ENCODE data around the gene SMTNL1.
A peak's percentile ranks its signal among the peaks of the same experiment; 100 is the strongest.
"Not testable (repeated sequence)": the region's sequence is repeated elsewhere in the genome, so short reads cannot be mapped to it uniquely, and the experiment has no call there.

Gene SMTNL1

DNA sequence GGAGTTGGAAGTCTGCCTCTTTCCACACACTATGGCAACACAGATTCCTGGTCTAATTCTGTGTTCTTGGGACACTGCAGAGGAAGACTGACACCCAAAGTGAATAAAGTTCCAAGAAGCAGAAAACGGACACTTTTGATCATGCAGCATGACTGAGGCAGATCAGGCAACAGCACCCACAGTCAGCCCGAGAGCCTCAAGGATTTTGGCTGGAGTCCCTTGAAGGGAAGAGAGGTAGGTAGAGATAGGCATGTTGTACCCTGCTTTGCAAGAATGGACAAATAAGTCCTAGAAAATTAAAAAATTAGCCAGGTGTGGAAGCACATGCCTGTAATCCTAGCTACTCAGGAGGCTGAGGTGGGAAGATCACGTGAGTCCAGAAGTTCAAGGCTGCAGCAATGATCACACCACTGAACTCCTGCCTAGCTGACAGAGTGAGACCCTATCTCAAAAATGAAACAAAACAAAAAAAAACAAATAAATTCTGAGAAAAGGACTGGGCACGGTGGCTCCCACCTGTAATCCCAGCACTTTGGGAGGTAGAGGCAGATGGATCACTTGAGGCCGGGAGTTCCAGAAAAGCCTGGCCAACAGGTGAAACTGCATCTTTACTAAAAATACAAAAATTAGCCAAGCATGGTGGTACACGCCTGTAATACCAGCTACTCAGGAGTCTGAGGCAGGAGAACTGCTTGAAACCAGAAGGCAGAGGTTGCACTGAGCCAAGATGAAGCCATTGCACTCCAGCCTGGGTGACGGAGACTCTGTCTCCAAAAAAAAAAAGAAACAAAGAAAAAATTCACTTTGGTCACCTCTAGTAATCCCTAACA lies 28.8 kb upstream of the SMTNL1 start:
- FAIRE-seq: no peak

DNA sequence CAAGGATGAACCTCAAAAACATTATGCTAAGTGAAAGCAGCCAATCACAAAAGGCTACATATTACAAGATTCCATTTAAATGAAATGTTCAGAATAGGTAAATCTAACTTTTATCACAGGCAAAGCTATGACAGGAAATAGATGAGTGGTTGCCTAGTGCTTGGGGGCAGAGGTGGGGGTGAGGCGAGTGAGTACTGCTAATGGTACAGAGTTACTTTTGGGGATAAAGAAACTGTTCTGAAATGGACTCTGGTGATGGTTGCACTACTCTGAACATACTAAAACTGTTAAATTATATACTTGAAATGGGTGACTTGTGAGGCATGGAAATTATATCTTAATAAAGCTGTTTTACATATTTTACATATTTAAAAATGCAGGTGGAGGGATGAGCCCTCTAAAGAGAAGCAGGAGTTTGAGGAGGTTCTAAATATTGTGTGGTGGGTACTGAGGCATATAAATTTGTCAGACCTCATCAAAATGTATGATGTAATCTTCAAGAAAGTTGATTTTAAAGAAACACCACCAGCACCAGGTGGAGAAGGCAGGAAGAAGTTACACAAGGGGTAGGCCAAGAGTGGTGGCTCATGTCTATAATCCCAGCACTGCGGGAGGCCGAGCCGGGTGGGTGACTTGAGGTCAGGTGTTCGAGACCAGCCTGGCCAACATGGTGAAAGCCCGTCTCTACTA lies 25.5 kb upstream of the SMTNL1 start:
- FAIRE-seq: no peak

DNA sequence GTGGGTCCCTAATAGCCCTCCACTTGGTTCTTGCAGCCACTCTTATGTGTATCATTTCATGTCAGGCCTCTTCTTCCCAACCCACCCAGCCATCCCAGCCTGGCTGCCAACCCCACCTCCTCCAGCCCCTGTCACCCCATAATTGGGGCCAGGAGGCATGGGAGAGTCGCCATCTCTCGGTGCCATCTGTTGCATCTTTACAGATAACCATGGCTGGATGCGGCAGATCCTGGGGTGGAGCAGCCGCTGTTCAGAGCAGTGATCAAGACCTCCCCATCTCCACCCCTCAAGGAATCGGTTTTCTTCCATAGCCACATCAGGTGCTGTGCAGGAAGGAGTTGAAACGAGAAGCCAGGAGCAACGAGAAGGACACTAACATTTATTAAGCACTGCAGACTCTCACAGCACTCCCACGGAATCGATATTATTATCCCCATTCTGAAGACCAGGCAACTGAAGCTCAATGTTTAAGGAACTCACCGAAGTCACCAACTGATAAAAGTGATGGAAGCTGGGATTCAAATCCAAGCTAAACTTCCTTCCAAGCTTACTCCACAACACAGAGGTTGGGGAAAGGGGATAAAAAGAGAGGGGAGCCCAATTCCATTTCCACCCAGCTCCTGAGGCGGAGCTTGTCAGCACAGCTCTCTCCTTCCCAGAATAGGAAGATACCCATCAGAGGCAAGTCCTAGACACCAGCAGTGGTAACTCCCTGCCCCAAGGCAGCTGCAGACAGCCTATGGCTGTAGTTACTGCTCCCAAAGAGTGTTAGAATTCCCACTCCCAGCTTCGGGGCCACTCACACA lies 24.5 kb upstream of the SMTNL1 start:
- no peak for FAIRE-seq

DNA sequence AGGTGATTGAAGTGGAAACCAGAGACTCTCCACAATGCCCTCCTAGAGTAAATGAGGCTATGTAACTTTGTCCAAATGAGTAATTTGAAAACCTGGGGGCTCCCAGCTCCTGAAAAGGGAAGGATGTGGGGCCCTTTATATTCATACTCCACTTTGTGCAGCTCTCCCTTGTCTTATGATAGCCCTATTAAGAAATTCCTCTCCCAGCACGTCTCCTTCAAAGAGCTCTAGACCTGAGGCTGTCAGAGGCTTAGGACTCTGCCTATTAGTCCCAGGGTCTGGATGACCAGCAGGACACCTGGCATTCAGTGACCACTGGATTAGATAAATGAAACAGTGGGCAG lies 24.0 kb upstream of the SMTNL1 start:
- FAIRE-seq: no peak

DNA sequence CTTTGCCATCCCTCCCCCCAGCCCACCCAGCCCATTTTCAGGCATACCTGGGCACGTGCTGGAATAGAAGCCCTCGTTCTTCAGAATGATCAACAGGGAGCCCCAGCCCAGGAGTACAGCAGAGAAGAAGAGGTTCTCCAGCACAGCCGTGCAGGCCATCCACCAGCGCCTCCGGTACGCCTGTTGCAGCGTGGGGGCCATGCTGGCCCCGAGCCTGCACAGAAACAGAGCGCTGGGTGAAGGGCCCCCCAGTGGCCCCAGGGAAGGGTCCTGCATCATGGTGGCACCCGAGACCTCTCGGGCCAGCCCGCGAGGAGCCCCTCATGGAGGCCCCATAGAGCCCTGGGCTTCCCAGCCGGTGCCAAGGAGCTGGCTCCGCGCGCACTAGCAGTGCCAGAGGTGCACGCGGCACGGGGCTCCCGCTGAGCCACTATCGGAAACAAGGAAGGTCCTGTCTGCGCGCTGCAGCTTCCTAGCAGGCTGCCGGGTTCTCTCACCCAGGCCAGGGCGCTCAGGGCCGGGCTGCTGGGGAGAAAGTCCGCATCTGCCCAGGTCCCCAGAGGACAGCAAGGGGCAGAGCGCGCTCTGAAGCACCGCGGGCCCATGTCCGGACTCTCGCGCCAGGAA lies 23.4 kb upstream of the SMTNL1 start:
- no peak for FAIRE-seq

DNA sequence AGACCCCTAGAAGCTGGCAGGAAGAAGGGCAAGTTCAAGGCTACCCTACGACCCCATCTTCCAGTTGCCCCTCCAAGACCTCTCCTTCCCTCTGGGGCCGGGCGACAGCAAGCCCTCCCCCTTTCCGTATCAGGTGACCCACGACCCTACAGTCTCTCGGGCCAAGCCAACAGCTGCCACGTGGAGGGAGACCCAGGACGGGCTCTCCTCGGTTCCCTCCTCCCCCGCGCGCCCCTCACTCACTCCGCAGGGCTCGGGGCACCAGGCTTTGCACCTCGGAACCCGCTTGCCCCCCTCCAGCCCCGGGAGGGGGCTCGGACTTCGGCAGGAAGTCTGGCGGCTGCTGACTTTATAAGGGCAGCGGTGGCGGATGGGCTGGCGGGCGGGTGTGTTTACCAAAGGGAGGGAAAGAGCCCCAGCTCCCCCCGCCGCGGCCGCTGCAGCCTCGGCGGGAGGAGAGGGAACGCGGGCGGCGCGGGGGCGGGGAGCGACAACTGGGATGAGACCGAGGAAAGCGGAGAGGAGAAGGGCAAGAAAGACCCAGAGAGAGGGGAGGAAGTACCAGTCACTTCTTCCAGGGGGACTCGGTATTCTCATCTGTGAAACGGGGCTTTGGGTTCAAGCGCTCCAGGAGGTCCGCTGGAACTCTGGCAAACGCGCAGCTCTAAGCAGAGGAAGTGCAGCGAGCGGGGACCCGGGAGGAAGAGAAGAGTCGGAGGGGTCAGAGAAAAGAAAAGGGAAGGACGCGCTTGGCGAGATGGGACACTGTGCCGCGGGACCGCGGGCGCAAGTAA lies 22.7 kb upstream of the SMTNL1 start:
- no peak for FAIRE-seq

DNA sequence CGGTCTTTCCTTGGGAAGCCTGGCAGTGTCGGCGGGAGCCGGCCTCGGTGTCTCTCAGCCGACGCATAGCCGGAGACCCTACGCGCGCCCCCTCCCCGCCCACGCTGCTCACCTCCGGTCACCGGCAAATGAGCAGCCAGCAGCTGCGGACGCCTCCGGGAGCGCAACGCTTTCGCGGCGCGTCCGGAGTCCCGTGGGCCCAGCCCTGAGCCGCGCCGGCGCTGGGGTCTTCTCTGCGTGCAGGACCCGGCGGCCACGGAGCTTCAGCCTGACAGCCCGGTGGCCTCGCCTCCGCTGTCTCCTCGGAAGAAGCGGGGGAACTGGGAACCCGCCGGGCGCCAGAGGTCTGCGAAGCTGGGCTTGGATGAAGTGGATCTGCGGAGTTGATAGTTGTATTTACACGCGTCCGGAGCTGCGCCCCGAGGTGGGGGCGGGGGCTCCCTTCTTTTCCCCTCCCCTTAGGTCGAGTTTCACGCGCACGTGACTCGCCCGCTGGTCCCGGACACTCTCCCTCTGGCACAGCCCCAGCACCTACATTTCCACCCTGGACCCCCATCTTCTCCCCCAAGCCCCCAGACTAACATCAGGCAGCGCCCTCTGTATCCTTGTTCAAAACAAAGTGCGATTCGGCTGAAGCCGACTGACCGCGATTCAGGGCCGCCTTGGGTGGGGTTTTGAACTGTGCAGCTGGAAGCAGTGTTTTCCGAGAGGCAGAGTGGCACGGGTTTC lies 21.9 kb upstream of the SMTNL1 start, which contains the start of gene SLC43A1:
TSS of gene SLC43A1 (minus strand) at position 371 of the 729 bp plus-strand sequence. CDS start 1,591 bp downstream, outside the sequence.
- no peak for FAIRE-seq

DNA sequence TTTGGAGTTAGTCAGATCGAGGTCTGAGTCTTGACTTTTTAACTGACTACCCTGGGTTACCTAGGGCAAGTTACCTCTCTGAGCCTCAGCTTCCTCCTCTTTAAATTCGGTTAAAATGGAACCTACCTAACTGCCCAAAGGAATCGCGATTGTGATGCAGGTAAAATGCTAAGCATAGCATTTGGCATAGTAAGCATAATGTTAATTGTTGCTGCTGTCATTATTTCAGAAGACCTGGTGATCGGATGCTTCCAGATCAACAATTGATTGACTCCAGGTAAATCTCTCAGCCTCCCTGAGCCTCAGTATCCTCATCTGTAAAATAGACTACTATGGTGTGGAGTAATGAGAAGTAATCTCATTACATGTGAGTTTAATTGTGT lies 21.3 kb upstream of the SMTNL1 start:
- FAIRE-seq: no peak

DNA sequence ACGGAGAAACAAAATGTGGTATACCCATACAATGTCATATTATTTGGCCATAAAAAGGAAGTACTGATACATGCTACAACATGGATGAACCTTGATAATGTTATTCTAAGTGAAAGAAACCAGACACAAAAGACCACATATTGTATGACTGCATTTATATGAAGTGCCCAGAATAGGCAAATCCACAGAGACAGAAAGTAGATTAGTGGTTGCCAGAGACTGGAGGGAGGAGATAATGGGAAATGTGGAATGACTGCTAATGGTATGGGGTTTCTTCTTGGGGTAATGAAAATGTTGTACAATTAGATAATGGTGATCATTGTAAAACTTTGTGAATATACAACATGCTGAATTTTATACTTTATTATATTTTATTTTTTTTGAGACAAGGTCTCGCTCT lies 16.3 kb upstream of the SMTNL1 start:
- FAIRE-seq: no peak

DNA sequence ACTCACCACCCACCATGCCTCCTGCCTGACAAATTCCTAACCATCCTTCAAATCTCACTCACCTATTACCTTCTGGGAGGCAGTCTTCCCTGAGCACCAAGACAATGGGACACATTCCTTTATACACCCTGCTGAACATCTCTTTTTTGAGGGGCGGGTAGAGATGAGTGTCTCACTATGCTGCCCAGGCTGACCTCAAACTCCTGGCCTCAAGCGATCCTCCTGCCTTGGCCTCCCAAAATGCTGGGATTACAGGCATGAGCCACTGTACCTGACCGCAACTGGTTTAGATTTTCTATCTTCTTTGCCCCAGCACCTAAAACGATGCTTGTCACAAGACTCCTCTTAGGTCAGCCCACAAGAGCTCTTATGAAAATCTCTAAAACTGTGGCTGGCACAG lies 14.0 kb upstream of the SMTNL1 start:
- FAIRE-seq: no peak

DNA sequence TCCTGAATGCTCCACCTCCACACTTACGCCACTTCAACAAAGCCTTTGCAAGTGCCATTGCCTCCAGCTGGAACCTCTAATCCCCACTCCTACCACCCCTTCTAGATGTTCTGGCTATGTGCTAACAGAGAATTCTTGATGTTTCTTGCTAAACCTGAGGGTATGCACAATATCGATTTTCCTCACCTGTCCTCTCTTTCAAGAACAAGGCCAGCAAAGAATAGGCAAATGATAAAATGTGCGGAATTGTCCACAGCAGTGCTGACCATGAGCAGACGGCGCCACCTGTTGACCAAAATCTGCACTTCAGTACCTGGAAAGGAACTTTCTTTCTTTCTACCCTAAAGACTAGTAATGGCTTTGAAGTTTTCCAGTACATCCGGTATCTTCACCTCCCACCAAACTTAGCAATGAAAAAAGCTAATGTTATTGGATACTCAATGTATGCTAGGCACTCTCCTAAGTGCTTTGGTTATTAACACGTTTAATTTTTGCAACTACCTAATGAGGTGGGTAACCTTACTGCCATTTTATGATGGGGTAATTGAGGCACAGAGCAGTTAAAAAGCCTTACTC lies 10.3 kb upstream of the SMTNL1 start:
- FAIRE-seq: peak; percentile 63

DNA sequence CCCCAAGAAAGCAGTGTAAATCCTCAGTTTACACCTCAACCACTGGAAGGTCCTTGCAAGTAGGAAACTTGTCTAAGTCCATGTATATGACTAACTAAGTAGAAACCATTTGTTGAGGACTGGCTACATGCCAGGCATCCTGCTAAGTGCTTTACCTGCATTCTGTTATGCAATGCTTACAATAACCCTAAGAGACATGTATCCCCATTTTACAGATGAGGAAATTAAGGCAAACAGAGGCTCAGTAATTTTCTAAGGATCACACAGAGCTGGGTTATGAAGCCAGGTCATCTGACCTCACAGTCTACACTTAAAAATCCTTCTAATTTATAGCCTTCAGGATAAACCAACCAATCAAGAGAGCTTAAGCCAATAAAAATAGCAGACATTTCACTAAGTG lies 8.4 kb upstream of the SMTNL1 start:
- FAIRE-seq: no peak

DNA sequence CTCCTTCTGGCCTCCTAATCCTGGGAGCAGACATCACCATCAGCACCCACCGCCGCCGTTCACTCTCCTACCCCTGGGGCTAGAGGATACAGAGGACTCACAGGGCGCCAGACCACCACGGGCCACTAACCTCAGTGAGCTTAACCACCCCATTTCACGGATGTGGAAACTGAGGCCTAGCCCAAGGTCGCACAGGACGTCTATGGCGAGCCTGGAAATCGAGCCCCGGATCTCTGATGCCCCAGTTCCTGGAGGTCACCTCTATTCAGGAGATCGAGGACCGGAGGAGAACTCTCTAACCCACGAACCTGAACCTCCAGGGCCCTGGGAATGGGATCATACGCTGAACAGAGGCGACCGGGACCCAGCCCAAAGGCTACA lies 7.2 kb upstream of the SMTNL1 start:
- no peak for FAIRE-seq

DNA sequence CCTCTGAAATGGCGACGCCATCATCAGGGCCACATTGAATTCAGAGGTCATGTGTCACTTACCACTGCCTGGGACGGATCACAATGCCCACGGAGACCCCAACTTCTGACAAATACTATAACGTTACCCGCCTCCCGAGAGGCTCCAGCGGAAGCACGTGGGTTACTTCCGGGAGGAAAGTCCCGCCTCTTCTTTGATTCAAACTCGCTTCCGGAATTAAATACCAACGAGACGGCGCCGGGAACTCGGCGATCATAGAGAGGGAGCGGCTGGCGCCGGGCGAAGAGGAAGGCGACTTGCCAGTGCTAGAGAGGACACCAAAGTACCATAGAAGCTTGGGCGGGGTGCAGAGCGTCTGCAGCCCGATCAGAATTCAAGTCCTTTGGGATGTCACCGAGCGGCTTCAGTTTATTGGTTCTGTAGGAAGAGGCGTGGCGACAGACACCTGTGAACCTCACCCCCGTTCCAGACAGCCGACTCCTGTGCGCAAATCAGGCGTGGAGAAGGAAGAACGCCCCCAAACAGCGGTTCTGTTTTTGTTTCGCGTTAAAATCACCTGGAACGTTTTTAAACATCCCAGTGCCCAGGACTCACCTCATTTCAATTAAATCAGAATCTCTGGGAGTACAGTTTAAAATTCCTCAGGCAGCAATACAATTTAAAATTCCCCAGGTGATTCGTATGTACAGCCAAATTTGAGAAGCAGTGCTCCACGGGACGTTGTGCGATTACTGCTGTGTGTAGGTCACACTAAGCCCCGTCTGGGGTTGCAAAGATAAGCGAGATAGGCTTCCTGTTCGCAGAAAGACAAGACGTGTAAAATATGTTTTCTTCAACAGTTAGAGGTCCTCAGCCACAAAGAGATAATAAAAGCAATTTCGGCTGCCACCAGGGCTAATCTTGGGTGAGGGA lies 6.5 kb upstream of the SMTNL1 start, which contains the start of gene TIMM10:
TSS of gene TIMM10 (minus strand) at position 159 of the 912 bp plus-strand sequence. CDS start 565 bp downstream, outside the sequence.
- FAIRE-seq: peak; percentile 99

DNA sequence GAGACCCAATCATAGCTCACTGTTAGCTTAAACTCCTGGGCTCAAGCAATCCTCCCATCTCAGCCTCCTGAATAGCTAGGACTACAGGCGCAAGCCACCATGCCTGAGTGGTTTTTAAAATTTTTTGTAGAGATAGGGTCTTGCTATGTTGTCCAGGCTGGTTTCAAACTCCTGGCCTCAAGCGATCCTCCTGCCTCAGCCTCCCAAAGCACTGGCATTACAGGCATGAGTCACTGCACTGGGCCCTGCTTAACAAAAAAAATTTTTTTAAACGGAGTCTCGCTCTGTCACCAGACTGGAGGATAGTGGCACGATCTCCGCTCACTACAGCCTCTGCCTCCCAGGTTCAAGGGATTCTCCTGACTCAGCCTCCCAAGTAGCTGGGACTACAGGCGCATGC lies 2.9 kb upstream of the SMTNL1 start:
- FAIRE-seq: not testable (repeated sequence)

DNA sequence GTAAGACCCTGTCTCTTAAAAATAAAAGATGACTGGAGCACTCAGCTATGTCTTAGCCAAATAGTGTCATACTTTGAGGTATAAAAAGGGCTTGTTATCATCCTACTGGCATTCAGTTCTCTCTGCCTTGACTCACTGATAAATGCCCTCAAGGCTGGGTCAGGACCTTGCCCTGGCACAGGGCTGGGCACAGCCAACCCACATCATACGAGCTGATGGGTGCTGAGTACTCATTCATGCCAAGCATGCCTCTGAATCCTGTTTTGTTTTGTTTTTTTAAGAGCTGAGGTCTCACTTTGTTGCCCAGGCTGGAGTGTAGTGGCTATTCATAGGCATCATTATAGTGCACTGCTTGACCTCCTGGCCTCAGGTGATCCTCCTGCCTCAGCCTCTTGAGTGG lies 1.9 kb downstream of the SMTNL1 start:
- no peak for FAIRE-seq

DNA sequence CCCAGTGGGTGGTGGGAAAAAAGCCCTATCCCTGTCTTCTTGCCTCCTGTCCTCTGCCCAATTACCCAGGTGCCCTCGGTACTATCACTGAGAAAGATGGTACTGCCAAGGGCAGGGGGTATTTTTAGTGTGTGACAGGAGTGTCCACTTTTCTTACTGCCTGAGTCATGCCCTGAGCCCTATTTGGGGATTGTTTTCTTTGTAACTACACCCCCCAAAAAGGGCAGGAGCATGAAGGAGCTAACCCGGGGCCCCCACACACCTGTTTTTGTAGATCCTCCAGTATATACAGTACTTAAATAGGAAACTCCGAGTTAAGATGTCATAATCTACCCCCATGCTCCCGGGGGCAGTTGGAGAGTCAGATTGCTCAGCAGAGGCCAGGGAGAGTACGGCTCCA lies 3.8 kb downstream of the SMTNL1 start:
- no peak for FAIRE-seq

DNA sequence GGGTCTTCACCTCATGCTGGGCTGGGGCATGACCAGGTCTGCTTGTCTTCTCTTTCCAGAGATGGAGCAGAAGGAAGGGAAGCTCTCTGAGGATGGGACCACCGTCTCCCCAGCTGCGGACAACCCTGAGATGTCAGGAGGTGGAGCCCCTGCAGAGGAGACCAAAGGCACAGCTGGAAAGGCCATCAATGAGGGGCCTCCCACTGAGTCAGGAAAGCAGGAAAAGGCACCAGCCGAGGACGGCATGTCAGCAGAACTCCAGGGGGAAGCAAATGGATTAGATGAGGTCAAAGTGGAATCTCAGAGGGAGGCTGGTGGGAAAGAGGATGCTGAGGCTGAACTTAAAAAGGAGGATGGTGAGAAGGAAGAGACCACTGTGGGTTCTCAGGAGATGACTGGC lies 5.2 kb downstream of the SMTNL1 start:
- FAIRE-seq: no peak

DNA sequence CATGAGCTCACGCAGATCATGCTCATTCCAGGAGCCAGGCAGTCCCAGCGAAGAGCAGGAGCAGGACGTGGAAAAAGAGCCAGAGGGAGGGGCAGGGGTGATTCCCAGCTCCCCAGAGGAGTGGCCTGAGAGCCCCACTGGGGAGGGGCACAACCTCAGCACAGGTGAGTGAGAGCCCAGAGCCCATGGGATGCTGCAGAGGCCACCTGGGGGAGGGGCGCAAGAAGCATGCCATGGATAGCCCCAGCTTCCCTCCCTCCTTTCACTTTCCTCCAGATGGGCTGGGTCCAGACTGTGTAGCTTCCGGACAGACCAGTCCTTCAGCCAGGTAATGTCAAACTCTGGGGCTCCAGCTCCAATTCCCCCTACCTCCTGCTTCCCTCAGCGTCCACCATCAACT lies 6.2 kb downstream of the SMTNL1 start:
- FAIRE-seq: no peak

DNA sequence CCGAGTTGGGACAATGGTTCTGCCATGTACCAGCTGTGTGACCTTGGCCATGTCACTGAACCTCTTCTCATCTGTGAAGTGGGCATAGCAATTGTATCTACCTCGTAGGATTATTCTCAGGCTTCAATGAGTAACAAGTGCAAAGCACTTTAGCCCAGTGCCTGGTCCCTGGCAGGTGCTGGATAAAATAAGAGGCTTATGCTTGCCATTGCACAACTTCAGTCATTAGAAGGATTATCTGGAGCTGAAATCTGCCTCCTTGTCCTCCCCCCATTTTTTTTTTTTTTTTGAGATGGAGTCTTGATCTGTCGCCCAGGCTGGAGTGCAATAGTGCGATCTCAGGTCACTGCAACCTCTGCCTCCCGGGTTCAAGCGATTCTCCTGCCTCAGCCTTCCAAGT lies 7.2 kb downstream of the SMTNL1 start:
- FAIRE-seq: no peak
